ENCODE data around the gene IGFBP3. TPM values are rescaled to one million over a fixed set of nuclear protein-coding genes. Genes with fewer than 3 reads are reported as not detected.

IGFBP3 gene
- total RNA-seq, 4 donors from 2014 or later: 25.4 to 118 (median 57.6) TPM

DNA sequence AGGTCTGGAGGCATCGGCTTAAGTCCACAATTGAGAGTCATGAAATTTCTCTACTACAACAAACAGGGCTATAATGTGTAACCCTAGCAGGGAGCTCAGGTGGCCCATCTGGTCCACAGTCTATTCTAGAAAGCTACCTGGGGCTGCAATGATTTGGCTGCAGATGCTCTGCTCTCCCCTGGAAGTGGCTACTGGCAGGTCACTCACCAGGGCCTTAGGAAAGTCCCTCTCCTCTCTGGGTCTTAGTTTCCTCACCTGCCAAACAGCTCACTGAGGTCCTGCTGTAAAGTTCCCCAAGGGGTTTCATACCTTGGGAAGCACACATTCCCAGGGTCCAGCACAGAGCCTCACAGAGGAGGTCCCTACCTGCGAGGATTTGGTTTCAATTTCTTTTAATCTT lies 2.5 kb downstream of the IGFBP3 start:
- Histone ChIP-seq H3K4me1 (peaks cover 0 to 29% (median 20%) of the 10 kb centered on the region in 4 donors), H3K9me3 (no peaks in the 10 kb centered on the region), H3K4me3 (peak overlapping the region in 1 of 4 donors; percentile 14), H3K27ac (peak overlapping the region in 1 of 4 donors; percentile 23), H3K36me3 (no peaks in the 10 kb centered on the region), H3K27me3 (peaks cover 60% of the 10 kb centered on the region)
- intact Hi-C loops (cut with DNase I; ENCODE audit: low total_unique reads) (loop anchor here (1.0 kb wide), 1 partner anchor 1261 kb away; no protein-coding TSS in a partner anchor), in situ Hi-C loops (cut with MboI; ENCODE audit: low pct_ligation_motif_present in 1 of 4, low pct_unique_long_range_greater_than_20kb in 1 of 4, low sequenced_read_pairs in 3 of 4) (loop anchor here (5.0 to 25.0 kb wide), 4 partner anchors 1176 to 1269 kb away; no protein-coding TSS in a partner anchor)
- TF ChIP-seq POLR2A (IDR thresholded peaks at IDR 0.05) (no peak), EP300 (IDR thresholded peaks at IDR 0.05; ENCODE audit: low read depth) (no peak)
- TF ChIP-seq, protein P1, sequence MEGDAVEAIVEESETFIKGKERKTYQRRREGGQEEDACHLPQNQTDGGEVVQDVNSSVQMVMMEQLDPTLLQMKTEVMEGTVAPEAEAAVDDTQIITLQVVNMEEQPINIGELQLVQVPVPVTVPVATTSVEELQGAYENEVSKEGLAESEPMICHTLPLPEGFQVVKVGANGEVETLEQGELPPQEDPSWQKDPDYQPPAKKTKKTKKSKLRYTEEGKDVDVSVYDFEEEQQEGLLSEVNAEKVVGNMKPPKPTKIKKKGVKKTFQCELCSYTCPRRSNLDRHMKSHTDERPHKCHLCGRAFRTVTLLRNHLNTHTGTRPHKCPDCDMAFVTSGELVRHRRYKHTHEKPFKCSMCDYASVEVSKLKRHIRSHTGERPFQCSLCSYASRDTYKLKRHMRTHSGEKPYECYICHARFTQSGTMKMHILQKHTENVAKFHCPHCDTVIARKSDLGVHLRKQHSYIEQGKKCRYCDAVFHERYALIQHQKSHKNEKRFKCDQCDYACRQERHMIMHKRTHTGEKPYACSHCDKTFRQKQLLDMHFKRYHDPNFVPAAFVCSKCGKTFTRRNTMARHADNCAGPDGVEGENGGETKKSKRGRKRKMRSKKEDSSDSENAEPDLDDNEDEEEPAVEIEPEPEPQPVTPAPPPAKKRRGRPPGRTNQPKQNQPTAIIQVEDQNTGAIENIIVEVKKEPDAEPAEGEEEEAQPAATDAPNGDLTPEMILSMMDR (IDR thresholded peaks at IDR 0.05): no peak
- WGBS, 2 donors (ENCODE audit: low coverage in 1 of 2): 22 to 67% methylated on average over 1 to 2 of the region's 2 CpGs
- DNase-seq: no peak

DNA sequence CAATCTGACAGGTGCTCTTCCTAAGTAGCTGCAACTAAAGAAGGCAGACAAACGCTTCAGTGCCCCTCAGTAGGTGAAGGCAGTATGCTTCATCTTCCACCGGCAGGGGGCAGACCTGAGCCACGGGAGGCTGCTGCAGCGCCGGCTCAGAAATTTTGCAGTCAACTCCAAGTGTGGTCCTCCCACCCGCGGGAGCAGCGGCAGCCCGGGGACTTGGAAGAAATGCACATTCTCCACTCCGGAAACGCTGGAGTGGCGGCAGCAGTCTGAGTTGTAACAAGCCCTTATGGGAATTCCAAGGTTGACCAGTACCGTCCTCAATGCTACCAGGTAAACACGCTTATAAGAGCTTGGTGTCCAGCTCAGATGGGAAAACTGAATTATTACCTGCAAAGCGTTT lies 3.4 kb downstream of the IGFBP3 start:
- intact Hi-C loops (cut with DNase I; ENCODE audit: low total_unique reads) (loop anchor here (1.0 kb wide), 1 partner anchor 1262 kb away; no protein-coding TSS in a partner anchor), in situ Hi-C loops (cut with MboI; ENCODE audit: low pct_ligation_motif_present in 1 of 4, low pct_unique_long_range_greater_than_20kb in 1 of 4, low sequenced_read_pairs in 3 of 4) (loop anchor here (5.0 to 25.0 kb wide), 4 partner anchors 1177 to 1270 kb away; no protein-coding TSS in a partner anchor)
- peak; percentile 77 for DNase-seq
- 7 to 10% methylated on average over 4 to 15 of the region's 15 CpGs for WGBS, 2 donors (ENCODE audit: low coverage in 1 of 2)
- H3K27me3 ChIP-seq: peaks cover 52% of the 10 kb centered on the region
- no peaks in the 10 kb centered on the region for H3K36me3 ChIP-seq
- no peaks in the 10 kb centered on the region for H3K9me3 ChIP-seq
- H3K27ac ChIP-seq: no peak overlapping the region
- no peak for TF ChIP-seq EP300 (IDR thresholded peaks at IDR 0.05; ENCODE audit: low read depth)
- no peak for TF ChIP-seq POLR2A (IDR thresholded peaks at IDR 0.05)
- TF ChIP-seq, protein P1 (IDR thresholded peaks at IDR 0.05): peak; percentile 74 to 96 (median 93)
- TF ChIP-seq POLR2AphosphoS5 (IDR thresholded peaks at IDR 0.05): no peak
- H3K4me3 ChIP-seq: peak overlapping the region in 1 of 4 donors; percentile 24
- H3K4me1 ChIP-seq: peaks cover 0 to 27% (median 19%) of the 10 kb centered on the region in 4 donors

DNA sequence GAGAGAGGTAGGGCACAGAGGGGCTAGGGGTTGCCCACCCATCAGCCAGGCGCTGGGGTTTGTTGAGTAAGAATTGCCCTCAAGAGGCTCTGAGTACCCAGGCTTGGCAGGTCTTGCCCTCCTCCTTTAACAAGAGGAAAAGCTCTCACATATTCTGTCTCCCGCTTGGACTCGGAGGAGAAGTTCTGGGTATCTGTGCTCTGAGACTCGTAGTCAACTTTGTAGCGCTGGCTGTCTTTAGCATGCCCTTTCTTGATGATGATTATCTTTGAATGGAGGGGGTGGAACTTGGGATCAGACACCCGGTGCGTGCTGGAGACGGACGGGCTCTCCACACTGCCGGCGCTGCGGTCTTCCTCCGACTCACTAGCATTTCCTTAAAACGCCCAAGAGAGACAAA lies 4.0 kb downstream of the IGFBP3 start:
- peaks cover 46% of the 10 kb centered on the region for H3K27me3 ChIP-seq
- no peak for TF ChIP-seq POLR2AphosphoS5 (IDR thresholded peaks at IDR 0.05)
- TF ChIP-seq EP300 (IDR thresholded peaks at IDR 0.05; ENCODE audit: low read depth): no peak
- TF ChIP-seq, protein P1 (IDR thresholded peaks at IDR 0.05): no peak
- no peak for TF ChIP-seq POLR2A (IDR thresholded peaks at IDR 0.05)
- 81% methylated on average over 14 of the region's 14 CpGs; no CpG with 5 or more reads in 1 of the 2 donors for WGBS, 2 donors (ENCODE audit: low coverage in 1 of 2)
- H3K36me3 ChIP-seq: no peaks in the 10 kb centered on the region
- DNase-seq: no peak
- peaks cover 0 to 26% (median 15%) of the 10 kb centered on the region in 4 donors for H3K4me1 ChIP-seq
- intact Hi-C loops (cut with DNase I; ENCODE audit: low total_unique reads): no loop called here
- H3K27ac ChIP-seq: no peak overlapping the region
- in situ Hi-C loops (cut with MboI; ENCODE audit: low pct_ligation_motif_present in 1 of 4, low pct_unique_long_range_greater_than_20kb in 1 of 4, low sequenced_read_pairs in 3 of 4): loop anchor here (5.0 to 25.0 kb wide), 4 partner anchors 1178 to 1270 kb away; no protein-coding TSS in a partner anchor
- no peak overlapping the region for H3K4me3 ChIP-seq
- H3K9me3 ChIP-seq: no peaks in the 10 kb centered on the region

DNA sequence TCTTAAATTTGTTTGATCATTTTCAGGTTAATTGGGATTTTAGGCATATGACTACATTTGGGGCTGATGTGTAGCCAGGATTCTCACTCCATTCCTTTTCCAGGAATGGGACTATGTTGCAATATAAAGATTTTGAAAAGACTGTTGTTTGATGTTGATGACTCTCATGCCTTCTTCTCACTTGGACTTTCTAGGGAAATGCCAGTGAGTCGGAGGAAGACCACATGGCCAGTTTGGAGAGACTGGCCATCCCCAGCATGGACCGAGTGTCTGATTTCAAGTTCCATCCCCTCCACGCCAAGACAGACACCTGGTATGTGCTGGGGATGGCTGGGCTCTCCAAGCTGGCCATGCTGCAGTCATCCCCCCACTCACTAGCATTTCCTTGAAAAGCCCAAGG lies 5.5 kb downstream of the IGFBP3 start:
- peaks cover 0 to 13% (median 5%) of the 10 kb centered on the region in 4 donors for H3K4me1 ChIP-seq

More for the DNA sequence above, 5.5 kb downstream of the IGFBP3 start:
- Histone ChIP-seq H3K9me3 (no peaks in the 10 kb centered on the region), H3K27ac (no peak overlapping the region), H3K4me3 (no peak overlapping the region), H3K27me3 (peaks cover 31% of the 10 kb centered on the region), H3K36me3 (no peaks in the 10 kb centered on the region)
- no peak for DNase-seq
- 79% methylated on average over 3 of the region's 3 CpGs; no CpG with 5 or more reads in 1 of the 2 donors for WGBS, 2 donors (ENCODE audit: low coverage in 1 of 2)
- intact Hi-C loops (cut with DNase I; ENCODE audit: low total_unique reads) (no loop called here), in situ Hi-C loops (cut with MboI; ENCODE audit: low pct_ligation_motif_present in 1 of 4, low pct_unique_long_range_greater_than_20kb in 1 of 4, low sequenced_read_pairs in 3 of 4) (loop anchor here (5.0 to 25.0 kb wide), 4 partner anchors 1179 to 1272 kb away; no protein-coding TSS in a partner anchor)
- TF ChIP-seq EP300 (IDR thresholded peaks at IDR 0.05; ENCODE audit: low read depth) (no peak), POLR2A (IDR thresholded peaks at IDR 0.05) (no peak)
- TF ChIP-seq, protein P1 (IDR thresholded peaks at IDR 0.05): no peak
